GM18858 (cell line): ENCODE measurements around the gene OMP.

ENCODE experiments used
- ATAC-seq: cut with Tn5 transposase; IDR thresholded peaks from one replicate; pipeline ENCODE4 v1.9.1; 2021; ENCODE audit not compliant: unreplicated experiment

Gene OMP

GRCh38 chr11:77137421-77137820 lies 34.8 kb downstream of the OMP start:
- no peak for ATAC-seq

GRCh38 chr11:77138106-77138649 lies 35.5 kb downstream of the OMP start:
- no peak for ATAC-seq

- no peak for ATAC-seq
These were observed 36.6 kb downstream of the OMP start for GRCh38 chr11:77139201-77139600.

- ATAC-seq: no peak
These were observed 37.7 kb downstream of the OMP start for GRCh38 chr11:77140231-77140851.

DNA sequence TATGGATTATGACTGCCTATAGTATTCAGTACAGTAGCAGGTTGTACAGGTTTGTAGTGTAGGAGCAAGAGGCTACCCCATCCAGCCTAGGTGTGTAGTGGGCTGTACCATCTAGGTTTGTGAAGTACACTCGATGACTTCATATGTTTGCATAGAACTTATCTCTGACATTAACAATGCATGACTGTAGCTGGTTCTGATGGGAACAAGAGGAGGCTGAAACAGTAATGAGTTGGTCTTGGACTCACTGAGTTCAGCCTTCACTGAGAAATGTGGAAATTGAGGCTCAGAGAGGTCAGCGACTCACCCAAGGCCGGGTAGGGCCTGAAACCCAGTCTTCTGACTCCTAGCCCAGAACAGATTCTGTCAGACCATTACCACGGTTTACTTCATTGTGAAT lies 38.4 kb downstream of the OMP start:
- ATAC-seq: no peak

GRCh38 chr11:77141475-77141874 lies 38.8 kb downstream of the OMP start:
- ATAC-seq: no peak

- no peak for ATAC-seq
These were observed 39.7 kb downstream of the OMP start for GRCh38 chr11:77142091-77142975.

- no peak for ATAC-seq
These were observed 40.9 kb downstream of the OMP start for GRCh38 chr11:77143405-77144020.

DNA sequence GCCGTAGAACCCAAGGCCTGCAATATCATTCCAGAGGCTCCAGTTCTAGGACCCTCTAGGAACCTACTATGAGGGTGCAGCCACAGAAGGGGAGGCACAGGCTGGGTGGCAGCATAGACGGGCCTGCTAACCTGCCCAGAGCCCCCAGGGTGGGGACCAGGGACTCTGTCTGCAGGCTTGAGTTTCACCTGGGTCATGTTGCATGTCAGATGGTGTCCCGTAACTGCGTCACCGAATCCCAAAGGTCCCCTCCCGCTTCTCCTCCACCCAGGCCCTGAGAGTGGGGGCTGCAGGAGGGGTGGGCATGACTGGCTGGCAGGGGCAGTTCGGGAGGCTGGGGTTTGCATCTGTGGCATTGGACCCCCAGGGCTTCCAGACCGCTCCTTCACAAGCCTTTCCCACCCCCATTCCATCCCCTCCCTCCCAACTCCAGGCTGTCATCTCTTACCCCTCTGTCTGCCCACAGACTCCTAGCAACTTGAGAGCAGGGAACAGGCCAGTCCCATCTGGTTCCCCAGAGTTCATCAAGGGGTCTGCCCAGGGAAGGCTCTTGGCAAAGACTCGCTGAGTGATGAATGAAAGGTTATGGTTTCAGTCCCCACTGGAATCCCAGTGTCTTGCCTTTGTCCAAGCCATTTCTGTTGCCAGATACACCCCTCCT lies 41.7 kb downstream of the OMP start:
- ATAC-seq: no peak

- ATAC-seq: no peak
These were observed 42.3 kb downstream of the OMP start for GRCh38 chr11:77144857-77145428.

DNA sequence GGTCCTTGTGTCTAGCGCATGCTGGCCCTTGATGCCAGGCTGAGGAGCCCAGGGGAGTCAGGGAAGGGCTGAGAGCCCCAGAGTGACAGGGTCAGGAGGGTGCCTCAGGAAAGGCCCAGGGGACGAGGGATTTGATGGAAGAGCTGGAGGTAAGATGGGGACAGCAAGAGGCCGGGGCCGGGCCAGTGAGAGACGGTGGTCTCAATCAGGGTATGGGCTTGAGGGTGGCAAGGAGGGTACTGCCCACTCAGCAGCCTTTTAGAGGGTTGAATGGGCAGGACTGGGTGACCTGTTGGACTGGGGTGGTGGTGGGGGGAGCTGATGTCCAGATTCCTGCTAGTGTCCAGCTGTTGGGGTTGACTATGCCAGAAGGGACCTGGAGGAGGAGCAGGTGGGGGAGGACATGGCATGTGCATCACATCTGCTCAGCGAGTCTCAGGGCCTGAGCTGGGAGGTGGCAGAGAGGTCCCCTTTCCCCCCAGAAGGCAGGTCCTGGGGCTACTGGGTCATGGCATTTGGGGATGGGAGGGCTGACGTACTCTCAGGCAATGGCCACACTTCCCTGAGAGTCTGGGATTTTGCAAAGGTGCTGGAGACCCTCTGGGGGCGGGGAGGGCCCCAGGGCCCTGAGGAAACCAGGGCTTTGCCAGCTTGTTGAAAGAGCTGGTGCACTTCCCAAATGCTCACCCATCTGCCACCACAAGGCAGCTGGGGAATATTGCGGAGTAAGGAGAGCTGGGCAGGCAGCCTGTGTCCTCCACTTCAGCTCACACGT lies 43.8 kb downstream of the OMP start:
- no peak for ATAC-seq

DNA sequence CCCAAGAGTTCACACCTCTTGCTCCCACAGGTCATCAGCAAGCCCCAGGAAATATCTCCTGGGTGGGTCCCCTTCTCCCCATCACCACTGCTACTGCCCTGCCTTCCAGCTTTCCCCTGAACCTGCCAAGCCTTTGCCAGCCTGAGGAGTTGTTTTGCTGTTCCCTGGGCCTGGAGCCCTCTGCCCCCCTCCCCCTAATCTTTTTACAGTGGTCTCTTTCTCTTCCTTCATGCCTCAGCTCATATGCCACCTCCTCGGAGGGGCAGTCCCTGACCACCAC lies 44.3 kb downstream of the OMP start:
- no peak for ATAC-seq

GRCh38 chr11:77147668-77148321 lies 45.2 kb downstream of the OMP start:
- ATAC-seq: no peak

GRCh38 chr11:77148963-77149715 lies 46.5 kb downstream of the OMP start:
- ATAC-seq: no peak

GRCh38 chr11:77149716-77150392 lies 47.2 kb downstream of the OMP start:
- ATAC-seq: no peak

GRCh38 chr11:77150836-77151235 lies 48.2 kb downstream of the OMP start:
- ATAC-seq: no peak

- ATAC-seq: no peak
These were observed 49.3 kb downstream of the OMP start for GRCh38 chr11:77151804-77152509.

- no peak for ATAC-seq
These were observed 50.2 kb downstream of the OMP start for GRCh38 chr11:77152846-77153245.
